Brain microvascular endothelial cell (primary cell): Measurements from ENCODE around the gene FGF8.

Experiments
- DNase-seq: peaks from one replicate; pipeline ENCODE4 v3.0.0-alpha.2; 2020
- H3K27ac ChIP-seq: fragments of 250-450 bp; sonication (Bioruptor Pico); 2 replicates; pipeline ENCODE4 v1.5.1; 2020; ENCODE audit warnings: mild to moderate bottlenecking, moderate library complexity
- H3K27me3 ChIP-seq: fragments of 250-450 bp; sonication (Bioruptor Pico); replicated peaks from 2 replicates; pipeline ENCODE4 v1.5.1; 2020; ENCODE audit warnings: mild to moderate bottlenecking
- H3K36me3 ChIP-seq: fragments of 250-450 bp; sonication (Bioruptor Pico); replicated peaks from 2 replicates; pipeline ENCODE4 v1.5.1; 2020; ENCODE audit warnings: mild to moderate bottlenecking
- H3K4me3 ChIP-seq: 2 replicates; pipeline ENCODE4 v1.5.1; 2011; ENCODE audit warnings: low read depth, mild to moderate bottlenecking, control low read depth, low read length, moderate library complexity
- in situ Hi-C: cut with HindIII; loops from 2 replicates; pipeline ENCODE4 v1.10.0; 2017; ENCODE audit warnings: low sequenced_read_pairs, low pct_ligation_motif_present
- TF ChIP-seq, protein P1 (sequence below): IDR thresholded peaks from 2 replicates; pipeline ENCODE4 v1.5.1; 2011; ENCODE audit warnings: low read depth, mild to moderate bottlenecking, moderate library complexity, low read length, control low read depth, inconsistent platforms; ENCODE audit errors: missing control alignments

The FGF8 gene

DNA sequence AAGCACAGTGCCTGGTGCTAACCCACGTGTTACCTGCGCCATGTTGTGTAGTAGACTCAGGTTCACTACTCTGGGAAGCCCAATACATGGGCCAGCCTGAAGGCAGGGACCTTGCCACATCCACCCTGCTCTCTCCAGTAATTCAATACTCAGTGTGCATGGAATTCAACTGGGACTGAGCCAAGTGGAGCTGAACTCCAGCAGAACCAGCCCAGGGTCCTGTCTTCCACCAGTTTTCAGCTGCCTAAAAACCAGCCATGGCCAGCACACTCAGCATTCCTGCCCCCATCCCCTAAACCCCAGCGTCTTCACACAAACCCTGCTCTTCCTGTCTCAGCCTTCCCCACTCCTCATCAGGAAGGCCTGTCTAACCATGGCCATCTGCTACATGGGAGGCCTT, 15.4 kb downstream of the FGF8 start:
- no peaks in the 10 kb centered on the region for H3K36me3 ChIP-seq
- in situ Hi-C loops, result no loop called here
- no peak for DNase-seq
- H3K4me3 ChIP-seq, result no peak overlapping the region
- TF ChIP-seq, protein P1, sequence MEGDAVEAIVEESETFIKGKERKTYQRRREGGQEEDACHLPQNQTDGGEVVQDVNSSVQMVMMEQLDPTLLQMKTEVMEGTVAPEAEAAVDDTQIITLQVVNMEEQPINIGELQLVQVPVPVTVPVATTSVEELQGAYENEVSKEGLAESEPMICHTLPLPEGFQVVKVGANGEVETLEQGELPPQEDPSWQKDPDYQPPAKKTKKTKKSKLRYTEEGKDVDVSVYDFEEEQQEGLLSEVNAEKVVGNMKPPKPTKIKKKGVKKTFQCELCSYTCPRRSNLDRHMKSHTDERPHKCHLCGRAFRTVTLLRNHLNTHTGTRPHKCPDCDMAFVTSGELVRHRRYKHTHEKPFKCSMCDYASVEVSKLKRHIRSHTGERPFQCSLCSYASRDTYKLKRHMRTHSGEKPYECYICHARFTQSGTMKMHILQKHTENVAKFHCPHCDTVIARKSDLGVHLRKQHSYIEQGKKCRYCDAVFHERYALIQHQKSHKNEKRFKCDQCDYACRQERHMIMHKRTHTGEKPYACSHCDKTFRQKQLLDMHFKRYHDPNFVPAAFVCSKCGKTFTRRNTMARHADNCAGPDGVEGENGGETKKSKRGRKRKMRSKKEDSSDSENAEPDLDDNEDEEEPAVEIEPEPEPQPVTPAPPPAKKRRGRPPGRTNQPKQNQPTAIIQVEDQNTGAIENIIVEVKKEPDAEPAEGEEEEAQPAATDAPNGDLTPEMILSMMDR, result no peak
- no peak overlapping the region for H3K27ac ChIP-seq
- H3K27me3 ChIP-seq, result peaks cover 11% of the 10 kb centered on the region

- Histone ChIP-seq H3K27me3 (peaks cover 3% of the 10 kb centered on the region), H3K4me3 (no peak overlapping the region), H3K36me3 (no peaks in the 10 kb centered on the region), H3K27ac (no peak overlapping the region)
- DNase-seq, result no peak
- in situ Hi-C loops, result no loop called here
- TF ChIP-seq, protein P1, result no peak
Observed at GRCh38 chr10:101759309-101760247, 16.3 kb downstream of the FGF8 start.

- Histone ChIP-seq H3K27me3 (peaks cover 3% of the 10 kb centered on the region), H3K4me3 (no peak overlapping the region), H3K27ac (no peak overlapping the region), H3K36me3 (no peaks in the 10 kb centered on the region)
- in situ Hi-C loops, result no loop called here
- TF ChIP-seq, protein P1, result no peak
- DNase-seq, result no peak
Observed at GRCh38 chr10:101758858-101759257, 17.1 kb downstream of the FGF8 start.

GRCh38 chr10:101752241-101752640, 23.7 kb downstream of the FGF8 start:
- Histone ChIP-seq H3K27me3 (no peaks in the 10 kb centered on the region), H3K36me3 (no peaks in the 10 kb centered on the region), H3K27ac (no peak overlapping the region), H3K4me3 (no peak overlapping the region)
- no peak for DNase-seq
- TF ChIP-seq, protein P1, result no peak
- in situ Hi-C loops, result no loop called here

DNA sequence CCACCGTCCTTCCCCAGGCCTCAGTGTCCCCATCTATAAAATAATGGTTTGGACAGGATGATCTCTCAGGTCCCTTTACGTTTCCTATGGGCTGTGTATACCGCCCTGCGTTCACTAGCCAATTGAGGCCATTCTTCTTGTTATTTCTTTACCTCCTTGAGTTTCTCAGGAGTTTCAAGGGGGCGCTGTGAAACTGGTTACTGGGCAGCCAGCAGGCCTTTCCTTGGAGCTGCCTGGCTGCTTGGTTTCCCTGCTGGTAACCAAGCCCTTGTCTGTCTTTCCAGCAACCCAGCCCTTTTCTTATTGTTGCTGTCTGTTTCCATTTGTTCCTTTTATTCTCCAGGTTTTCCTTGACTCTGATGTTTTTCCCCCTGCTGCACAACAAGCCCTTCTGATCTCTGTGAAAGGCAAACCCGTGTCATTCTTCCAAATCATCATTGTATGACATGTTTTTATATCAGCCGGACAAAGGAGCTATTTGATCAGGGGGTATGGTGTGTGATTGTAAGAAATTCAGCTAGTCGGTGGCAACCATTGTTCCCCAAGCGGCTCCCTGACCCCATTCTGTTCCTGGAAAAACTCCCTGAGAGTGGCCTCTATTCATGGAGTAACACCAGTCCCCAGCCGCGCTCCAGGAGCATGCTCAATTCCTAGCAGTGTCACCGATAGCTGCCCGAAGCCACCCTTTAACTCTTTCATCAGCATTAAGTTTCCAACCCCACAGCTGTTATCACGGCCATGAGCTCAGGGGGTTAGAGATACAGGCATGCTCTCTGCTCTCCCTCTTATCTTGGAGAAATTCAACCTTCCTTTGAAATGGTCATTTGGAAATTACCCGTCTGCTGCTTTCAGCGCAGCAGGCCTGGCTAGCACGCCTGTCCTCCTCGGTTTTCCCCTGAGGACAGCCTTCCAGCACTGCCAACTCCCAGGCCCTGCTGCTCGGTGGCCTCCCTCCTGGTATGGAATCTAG, 26.6 kb downstream of the FGF8 start:
- Histone ChIP-seq H3K27me3 (no peaks in the 10 kb centered on the region), H3K27ac (no peak overlapping the region), H3K36me3 (no peaks in the 10 kb centered on the region), H3K4me3 (no peak overlapping the region)
- TF ChIP-seq, protein P1, result peak; percentile 47
- DNase-seq, result no peak
- in situ Hi-C loops, result no loop called here
